Measurements from ENCODE around the gene PHLDB2.

Gene PHLDB2

DNA sequence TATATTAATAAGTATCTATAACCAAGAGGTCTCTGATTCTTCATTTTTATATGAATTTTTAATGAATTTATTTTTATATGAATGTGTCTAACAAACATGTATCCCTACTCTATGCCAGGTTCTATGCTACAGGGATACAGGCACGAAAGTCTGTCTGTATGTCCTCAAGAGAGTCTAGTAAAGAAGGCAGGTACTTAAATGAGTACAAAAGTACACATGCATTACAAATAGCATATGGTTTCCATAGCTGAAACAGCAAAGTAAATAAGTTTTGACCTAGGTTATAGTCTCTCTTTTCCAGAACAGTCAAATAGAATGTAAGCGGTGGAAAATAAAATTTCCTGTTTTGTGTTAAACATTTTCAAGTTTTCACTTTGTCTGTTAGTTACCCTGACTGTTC lies 106.4 kb downstream of the PHLDB2 start:
- DNase-seq (ENCODE audit: low spot score), result no peak

- DNase-seq (ENCODE audit: low spot score), result no peak
Observed at GRCh38 chr3:111967068-111967467, 108.0 kb downstream of the PHLDB2 start.

- DNase-seq (ENCODE audit: low spot score), result peak; percentile 61
Observed at GRCh38 chr3:111967651-111968274, 108.7 kb downstream of the PHLDB2 start.

DNA sequence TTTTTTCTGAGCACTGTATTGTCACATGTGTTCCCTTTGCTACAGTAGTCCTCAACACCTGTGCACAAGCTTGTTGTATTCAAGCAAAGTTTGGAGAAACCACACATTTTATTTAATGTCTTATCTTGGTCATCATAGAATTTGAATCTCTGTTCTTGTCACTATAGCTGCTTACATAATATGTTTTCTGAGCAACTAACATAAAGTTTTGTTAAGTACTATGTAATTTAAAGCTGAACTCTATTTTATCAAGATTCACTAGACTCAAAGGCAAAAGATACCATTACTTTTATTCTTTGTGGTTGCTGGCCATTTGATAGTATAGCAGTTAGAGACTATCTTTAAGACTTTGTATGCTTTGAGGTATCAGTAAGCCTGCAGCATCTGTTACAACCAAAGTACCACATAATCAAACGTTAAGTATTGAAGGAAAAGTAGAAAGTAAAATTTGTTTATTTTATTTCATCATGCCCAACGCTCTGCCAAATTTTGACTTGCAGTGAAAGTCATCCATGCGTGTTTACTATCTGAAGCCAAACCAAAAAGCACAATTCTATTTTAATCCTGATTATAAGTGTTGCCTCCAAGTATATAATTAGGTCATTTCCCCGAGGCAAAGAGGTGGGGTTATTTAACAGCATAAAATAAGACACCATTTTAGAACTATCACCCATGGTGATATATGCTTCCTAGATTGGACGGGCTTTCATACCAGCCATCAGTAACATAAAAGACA lies 109.4 kb downstream of the PHLDB2 start:
- no peak for DNase-seq (ENCODE audit: low spot score)

DNA sequence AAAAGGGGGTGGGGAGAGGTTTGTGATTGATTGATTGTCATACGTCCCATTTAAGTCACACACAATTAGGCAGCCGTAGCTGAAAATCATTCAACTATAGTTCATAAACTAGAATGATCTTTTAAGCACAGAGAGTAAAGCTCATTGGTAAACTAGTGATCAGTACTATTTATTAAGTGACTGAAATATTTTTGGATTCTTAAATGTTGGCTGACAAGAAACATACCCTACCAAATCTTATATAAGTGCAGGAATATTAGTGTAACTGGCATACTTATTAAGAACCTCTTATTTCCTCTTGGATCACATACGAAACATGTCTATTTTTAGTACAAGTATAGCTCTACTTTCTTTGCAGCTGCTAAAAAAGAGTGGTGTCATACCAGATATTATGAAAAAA lies 111.3 kb downstream of the PHLDB2 start:
- DNase-seq (ENCODE audit: low spot score), result no peak

DNA sequence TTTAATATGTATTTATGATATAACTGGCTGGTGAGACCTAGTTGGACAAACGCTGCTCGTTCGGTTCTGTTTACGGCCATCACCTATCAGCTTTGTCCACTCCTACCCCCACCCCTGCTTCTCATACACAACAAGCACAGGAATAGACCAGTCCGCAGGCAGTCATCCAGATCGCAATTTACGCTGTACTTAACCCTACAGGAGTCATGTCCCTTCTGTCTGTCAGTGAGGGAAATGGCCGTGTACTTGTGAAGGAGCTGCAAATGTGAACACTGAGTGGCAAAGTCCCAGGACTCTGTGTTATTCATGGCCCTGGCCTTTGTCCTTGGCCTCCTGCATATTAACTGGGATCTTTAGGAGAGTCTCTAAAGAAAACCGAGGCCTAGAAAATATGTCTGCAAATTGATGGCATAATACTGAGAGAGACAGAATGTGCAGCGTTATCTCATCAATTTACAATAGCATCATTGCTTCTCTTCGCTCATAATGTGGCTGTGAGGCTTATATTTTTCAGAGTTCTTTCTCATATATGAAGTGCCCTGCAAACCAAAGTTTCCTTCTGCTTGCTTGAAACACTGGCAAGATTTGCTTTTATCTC lies 112.6 kb downstream of the PHLDB2 start:
- no peak for DNase-seq (ENCODE audit: low spot score)

DNA sequence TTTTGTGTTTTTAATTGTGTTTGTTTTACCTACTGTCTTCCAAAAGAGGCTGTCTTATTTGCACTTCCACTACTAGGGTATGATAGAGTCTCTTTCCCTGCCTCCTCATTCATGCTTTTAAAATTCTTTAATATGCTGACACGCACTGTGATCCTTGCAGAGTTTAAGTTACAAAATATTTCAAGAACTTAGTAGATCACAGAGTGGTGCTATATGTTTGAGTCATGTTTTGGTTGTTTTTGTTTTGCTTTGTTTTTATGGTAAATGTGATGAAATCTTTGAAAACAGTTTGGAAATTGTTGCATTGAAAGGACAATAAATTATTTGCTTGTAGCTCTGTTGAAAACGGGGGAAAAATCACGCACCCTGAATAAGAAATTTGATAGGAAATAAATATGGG lies 113.8 kb downstream of the PHLDB2 start:
- DNase-seq (ENCODE audit: low spot score), result no peak

DNA sequence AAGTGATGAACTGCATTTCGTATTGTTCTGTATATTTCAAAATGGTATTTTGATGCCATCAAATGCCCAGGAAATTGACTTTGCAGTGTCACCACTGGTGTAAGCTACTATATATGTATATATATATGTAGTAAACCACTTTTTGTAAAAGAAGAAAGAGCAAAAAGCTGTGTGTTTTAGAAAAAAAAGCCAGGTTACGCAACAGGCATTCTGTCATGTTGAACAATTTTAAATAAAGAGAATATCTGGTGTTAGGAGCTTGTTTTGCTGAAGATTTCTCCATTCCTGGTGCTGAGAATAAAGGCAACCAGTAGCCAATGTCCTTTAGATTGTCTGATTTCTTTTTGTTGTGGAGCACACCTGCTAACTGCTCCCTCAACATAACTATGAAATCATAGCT lies 116.1 kb downstream of the PHLDB2 start:
- no peak for DNase-seq (ENCODE audit: low spot score)

GRCh38 chr3:111976254-111976653 lies 117.2 kb downstream of the PHLDB2 start:
- DNase-seq (ENCODE audit: low spot score), result no peak

GRCh38 chr3:111978583-111979433 lies 119.7 kb downstream of the PHLDB2 start, which contains the start of gene ABHD10:
Gene ABHD10 (plus strand): TSS chr3:111979026. CDS start chr3:111979062, 36 bp downstream.
- peak; percentile 91 for DNase-seq (ENCODE audit: low spot score)

GRCh38 chr3:111979434-111980038 lies 120.5 kb downstream of the PHLDB2 start:
- peak; percentile 14 for DNase-seq (ENCODE audit: low spot score)

DNA sequence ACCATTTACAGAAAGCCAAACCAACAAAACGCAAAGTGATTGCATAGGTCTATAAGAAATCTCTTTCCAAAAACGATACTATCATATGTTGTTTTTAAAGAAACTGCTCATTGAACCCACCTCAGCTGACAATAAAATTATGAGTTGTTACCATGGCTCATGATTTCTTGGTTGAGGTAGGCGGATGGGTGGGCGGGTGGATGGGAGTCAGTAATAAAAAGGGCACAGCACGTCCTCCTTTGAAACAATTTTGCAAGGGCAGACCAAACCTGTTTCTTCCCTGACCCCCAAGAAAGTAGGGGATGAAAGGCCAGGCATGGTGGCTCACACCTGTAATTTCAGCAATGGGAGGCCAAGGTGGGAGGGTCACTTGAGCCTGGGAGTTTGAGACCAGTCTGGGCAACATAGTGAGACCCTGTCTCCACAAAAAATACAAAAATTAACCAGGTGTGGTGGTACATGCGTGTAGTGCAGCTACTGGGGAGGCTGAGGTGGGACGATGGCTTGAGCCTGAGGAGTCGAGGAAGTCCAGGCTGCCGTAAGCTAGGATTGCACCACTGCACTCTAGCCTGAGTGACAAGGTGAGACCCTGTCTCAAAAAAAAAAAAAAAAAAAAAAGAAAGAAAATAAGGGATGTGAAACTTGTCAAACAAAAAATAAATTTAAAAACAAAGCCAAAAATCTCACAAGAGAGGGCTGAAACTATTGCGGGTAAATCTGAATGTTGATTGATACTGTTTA lies 121.8 kb downstream of the PHLDB2 start:
- DNase-seq (ENCODE audit: low spot score), result no peak

- DNase-seq (ENCODE audit: low spot score), result no peak
Observed at GRCh38 chr3:111981457-111981763, 122.3 kb downstream of the PHLDB2 start.

- no peak for DNase-seq (ENCODE audit: low spot score)
Observed at GRCh38 chr3:111984636-111985298, 125.7 kb downstream of the PHLDB2 start.

DNA sequence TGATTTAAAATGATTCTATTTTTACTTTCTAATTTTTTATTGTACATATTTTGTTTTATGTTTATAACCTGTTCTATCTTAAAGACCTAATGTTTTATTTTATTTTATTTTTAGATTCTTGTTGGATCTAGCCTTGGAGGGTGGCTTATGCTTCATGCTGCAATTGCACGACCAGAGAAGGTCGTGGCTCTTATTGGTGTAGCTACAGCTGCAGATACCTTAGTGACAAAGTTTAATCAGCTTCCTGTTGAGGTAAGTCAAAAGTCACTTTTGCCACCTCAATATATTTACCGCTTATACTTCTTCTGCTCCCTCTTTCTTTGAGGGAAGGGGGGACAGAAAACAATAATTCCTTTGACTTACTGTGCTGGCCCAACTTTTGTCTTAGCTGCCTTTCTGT lies 127.7 kb downstream of the PHLDB2 start:
- DNase-seq (ENCODE audit: low spot score), result no peak

DNA sequence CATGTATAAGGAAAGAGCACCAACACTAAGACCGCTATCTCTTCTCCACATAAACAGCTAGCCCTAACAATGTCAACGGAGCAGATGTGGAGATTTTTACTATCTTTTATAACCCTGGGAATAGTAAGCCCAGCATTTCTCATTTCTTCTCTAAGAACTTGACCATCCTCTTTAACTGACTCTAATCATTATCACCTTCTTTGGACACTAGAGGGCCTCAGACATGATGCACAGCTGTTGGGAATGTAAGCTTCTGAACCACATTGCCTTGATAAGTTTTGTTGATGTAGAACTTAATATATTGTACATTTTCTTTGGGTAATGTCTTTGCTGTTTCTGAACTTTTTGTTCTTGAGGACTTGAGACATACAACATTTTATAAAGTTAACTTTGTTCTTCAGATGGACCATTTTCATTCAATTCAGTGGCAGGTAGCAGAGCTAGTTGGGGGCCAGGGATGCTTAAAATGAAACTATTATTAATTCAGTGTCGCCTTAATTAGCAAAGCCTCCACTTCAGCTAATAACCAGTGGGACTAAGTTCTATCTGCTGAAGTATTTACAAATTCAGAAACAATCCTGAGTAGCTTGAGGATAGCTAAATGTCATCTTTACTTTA lies 130.1 kb downstream of the PHLDB2 start:
- DNase-seq (ENCODE audit: low spot score), result peak; percentile 27

GRCh38 chr3:111993038-111993437 lies 134.0 kb downstream of the PHLDB2 start:
- no peak for DNase-seq (ENCODE audit: low spot score)

DNA sequence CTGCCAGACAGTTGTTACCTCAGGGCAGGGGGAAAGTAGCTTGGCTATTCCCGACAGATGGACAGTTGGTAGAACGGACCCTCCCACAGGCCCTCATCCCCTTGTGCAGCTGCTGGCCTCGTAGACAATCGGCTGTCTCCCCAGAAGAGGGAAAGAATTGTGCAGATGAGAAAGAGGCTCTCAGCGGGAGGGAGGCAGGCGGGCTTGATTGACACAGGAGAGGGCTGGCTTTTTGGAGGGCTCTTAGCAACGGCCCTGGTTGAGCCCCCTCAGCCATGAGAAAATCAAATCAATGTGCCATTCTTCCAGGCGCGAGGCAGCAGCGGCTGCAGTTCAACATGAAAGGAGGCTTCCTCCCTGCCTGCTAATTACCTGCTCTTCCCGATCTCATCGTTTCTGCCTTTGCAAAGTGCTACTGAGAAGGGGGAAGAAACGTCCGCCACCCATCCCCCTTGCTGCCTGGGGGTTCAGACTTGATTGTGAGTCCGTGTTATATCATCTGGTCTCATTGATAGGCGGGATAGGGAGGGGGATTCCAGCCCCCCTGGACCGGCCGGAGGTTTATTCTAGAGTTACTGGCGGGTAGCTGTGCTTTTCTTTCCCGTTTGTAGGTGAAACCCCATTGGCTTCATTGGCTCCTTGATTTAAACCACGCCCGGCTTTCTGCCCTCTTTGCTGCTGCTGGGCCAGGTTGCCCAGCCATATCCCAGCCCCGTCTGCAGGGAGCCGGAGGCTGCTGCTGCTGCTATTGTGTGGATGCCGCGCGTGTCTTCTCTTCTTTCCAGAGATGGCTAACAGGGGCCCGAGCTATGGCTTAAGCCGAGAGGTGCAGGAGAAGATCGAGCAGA lies 139.8 kb downstream of the PHLDB2 start, which contains the start of gene TAGLN3:
Gene TAGLN3, plus strand, starts transcription at position 287 of the 848 bp plus-strand sequence. Its CDS starts 501 bp downstream, at position 788.
- no peak for DNase-seq (ENCODE audit: low spot score)

Measured in hematopoietic multipotent progenitor cell treated with erythropoietin and hydrocortisone succinate and interleukin-3 and kit ligand, for 17 days (in vitro differentiated cells).